ENCODE data around the gene IQCH.

IQCH gene

GRCh38 chr15:67329984-67330733 is 75.6 kb downstream of the IQCH start:
- H3K4me3 ChIP-seq (ENCODE audit: low read depth, low read length) = no peak overlapping the region
- DNase-seq (ENCODE audit: low read depth) = no peak
- TF ChIP-seq, protein P1, sequence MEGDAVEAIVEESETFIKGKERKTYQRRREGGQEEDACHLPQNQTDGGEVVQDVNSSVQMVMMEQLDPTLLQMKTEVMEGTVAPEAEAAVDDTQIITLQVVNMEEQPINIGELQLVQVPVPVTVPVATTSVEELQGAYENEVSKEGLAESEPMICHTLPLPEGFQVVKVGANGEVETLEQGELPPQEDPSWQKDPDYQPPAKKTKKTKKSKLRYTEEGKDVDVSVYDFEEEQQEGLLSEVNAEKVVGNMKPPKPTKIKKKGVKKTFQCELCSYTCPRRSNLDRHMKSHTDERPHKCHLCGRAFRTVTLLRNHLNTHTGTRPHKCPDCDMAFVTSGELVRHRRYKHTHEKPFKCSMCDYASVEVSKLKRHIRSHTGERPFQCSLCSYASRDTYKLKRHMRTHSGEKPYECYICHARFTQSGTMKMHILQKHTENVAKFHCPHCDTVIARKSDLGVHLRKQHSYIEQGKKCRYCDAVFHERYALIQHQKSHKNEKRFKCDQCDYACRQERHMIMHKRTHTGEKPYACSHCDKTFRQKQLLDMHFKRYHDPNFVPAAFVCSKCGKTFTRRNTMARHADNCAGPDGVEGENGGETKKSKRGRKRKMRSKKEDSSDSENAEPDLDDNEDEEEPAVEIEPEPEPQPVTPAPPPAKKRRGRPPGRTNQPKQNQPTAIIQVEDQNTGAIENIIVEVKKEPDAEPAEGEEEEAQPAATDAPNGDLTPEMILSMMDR (IDR thresholded peaks at IDR 0.05; ENCODE audit: insufficient read depth, low read depth, low read length, missing control alignments) = no peak

DNA sequence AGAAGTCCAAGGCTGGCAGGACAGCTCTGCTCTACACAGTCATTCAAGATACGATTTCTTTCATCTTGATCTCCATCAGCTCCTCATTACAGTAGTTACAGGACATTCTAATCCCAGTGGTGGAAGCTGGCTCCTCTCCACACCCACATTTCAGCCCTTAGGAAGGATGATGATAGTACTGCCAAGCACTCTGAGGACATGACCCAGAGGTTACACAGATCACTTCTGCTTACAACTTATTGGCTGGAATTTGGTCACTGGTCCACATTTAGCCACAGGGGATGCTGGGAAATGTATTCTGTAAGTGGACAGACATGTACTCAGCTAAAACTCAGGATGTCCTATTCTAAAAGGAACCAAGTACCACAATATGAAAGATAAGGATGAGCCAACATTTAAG is 77.1 kb downstream of the IQCH start:
- no peak overlapping the region for H3K4me3 ChIP-seq (ENCODE audit: low read depth, low read length)
- TF ChIP-seq, protein P1 (IDR thresholded peaks at IDR 0.05; ENCODE audit: insufficient read depth, low read depth, low read length, missing control alignments) = no peak
- DNase-seq (ENCODE audit: low read depth) = no peak

- TF ChIP-seq, protein P1 (IDR thresholded peaks at IDR 0.05; ENCODE audit: insufficient read depth, low read depth, low read length, missing control alignments) = no peak
- DNase-seq (ENCODE audit: low read depth) = no peak
- no peak overlapping the region for H3K4me3 ChIP-seq (ENCODE audit: low read depth, low read length)
These were observed 80.4 kb downstream of the IQCH start for GRCh38 chr15:67335026-67335425.

DNA sequence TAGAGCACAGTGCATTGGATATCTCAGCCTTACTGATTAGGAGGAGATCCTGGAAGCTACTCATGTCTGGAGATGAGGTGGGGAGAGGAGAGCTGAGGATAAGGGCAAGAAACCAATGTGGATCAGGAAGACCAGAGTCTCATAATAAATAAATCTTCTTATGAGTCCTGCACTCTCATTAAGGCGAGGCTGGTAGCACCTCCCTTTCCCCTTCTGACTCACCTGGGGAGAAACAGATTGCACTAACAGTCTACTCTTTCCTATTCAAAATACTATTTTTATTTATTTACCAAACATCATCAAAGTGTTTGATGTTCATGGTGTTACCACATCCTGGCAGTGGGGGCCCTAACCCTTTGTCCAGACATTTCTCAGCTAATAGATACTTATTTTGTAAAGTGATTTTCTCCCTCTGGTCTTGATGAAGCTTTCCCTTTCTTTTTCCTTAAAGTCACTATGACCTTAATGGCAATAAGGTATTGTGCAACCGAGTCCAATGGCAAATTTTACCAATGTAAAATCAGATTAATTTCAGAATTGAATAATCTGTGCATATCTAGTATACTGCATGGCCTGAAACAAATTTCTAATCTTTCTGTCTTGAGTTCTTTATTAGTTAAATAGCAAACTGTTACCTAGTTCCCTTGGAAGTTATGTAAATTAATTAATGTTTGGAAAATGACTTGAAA is 81.1 kb downstream of the IQCH start:
- TF ChIP-seq, protein P1 (IDR thresholded peaks at IDR 0.05; ENCODE audit: insufficient read depth, low read depth, low read length, missing control alignments) = no peak
- DNase-seq (ENCODE audit: low read depth) = peak; percentile 11
- H3K4me3 ChIP-seq (ENCODE audit: low read depth, low read length) = no peak overlapping the region

DNA sequence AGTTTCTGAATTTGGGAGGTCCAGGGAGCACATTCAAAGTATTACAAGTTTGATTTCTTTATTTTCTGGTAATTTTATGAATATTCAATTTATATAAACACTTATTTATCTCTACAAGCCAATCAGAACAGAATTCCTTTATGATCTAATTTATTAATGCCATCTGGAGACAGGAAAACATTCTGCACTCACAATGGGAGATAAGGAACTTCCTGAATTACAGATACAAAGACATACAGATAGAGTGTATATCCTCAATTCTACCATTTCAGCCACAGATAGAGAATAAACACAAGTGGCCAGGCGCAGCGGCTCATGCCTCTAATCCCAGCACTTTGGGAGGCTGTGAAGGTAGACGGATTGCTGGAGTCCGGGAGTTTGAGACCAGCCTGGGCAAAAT is 86.0 kb downstream of the IQCH start:
- no peak for DNase-seq (ENCODE audit: low read depth)
- no peak overlapping the region for H3K4me3 ChIP-seq (ENCODE audit: low read depth, low read length)
- TF ChIP-seq, protein P1 (IDR thresholded peaks at IDR 0.05; ENCODE audit: insufficient read depth, low read depth, low read length, missing control alignments) = no peak

DNA sequence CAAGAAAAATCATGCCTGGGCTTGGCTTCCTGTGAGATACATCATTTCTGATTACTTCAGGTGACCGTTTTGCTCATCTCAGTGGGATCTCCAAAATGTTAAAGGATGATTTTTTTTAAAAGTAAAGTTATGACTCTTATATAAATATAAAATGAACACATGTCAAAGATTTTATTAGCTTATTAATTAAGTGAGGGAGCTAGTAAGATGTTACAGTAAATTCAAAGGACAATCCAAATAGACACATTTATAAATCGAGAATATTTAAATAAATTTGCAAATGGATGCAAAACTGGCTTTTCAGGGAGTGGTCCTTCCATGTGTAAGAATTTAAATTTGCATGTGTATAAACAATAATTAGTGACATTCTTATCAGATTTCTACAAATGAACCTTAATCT is 87.0 kb downstream of the IQCH start:
- no peak overlapping the region for H3K4me3 ChIP-seq (ENCODE audit: low read depth, low read length)
- DNase-seq (ENCODE audit: low read depth) = no peak
- TF ChIP-seq, protein P1 (IDR thresholded peaks at IDR 0.05; ENCODE audit: insufficient read depth, low read depth, low read length, missing control alignments) = no peak

Measured in GM12865 (cell line).